Putamen (tissue), 1 donor: Measurements from ENCODE around the gene RBM45.
A peak's percentile ranks its signal among the peaks of the same experiment; 100 is the strongest.
"Not testable (repeated sequence)": the region's sequence is repeated elsewhere in the genome, so short reads cannot be mapped to it uniquely, and the experiment has no call there.

Experiments
- DNase-seq: peaks from one replicate; pipeline ENCODE4 v3.0.0-alpha.2; 2016; ENCODE audit warnings: low spot score

RBM45 gene

DNA sequence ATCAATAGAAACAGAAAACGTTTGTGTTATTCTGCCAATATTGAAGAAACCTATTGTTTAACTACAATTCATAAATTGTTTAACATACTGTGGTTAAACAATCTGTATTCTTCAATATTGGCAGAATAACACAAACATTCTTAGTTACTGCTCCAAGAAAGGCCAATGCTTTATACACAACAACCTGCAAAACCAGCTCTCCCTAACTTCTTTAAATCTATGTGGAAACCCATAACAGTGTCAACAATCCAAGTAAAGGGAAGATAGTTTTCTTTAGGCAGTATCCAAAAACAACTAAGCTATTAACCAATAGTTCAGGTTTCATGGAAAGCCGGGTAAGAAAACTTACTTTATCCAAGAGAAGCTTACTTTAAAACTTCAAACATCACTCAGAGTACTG lies 6.2 kb upstream of the RBM45 start:
- no peak for DNase-seq

DNA sequence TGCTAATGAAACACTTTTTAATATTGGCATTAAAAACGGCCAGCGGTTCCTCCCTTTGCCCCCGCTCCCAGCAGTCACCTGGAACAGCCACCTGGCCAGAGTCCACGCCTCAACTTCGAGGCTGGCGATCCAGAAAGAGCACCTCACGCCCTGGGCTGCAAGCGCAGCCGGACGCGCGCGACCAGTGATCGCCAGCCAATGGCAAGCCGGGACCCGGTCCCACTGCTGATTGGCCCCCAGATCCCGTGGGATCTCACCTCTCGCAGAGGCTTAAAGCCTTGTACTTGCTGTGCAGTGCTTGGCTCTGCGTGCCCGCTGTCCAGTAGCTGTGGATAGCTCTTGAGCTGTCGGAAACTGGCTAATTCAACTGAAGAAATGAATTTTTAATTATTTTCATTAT lies 4.1 kb upstream of the RBM45 start:
- DNase-seq, result no peak

DNA sequence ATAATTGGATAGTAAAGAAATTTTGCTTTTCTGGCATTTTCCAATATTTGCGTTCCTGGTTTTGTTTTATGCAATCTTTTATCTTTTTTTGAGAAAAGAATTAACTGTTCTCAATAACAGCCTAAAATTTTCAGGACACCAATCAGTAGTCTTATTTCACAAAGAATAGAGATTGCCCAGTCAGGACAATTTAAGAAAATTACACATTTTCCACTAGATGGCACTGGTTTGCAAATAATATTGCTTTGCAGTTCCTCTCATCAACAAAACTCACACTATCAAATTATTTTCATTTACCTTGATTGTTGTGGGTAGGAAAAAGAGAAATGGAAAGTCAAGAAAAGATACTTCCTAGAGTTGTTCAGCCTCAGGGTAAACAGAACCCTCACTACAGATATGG lies 2.4 kb upstream of the RBM45 start:
- DNase-seq, result peak; percentile 28

DNA sequence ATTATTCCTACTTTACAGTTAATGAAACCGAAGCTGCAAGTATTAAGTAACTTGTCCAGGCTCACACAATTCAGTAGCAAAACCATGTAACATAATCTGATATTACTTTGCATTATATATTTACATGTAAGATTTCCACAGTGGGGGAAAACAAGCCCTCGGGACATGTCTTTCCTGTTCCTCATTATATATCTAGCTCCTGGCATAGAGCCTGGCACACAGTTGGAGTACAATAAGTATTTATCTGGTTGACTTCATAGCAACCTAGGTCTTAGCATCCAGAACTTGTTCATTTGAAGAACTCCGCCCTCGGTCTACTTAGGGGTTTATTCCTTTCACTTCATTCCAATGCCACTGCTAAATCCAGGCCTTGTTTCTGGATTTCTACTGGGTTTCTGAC lies 1.6 kb upstream of the RBM45 start:
- DNase-seq, result no peak

DNA sequence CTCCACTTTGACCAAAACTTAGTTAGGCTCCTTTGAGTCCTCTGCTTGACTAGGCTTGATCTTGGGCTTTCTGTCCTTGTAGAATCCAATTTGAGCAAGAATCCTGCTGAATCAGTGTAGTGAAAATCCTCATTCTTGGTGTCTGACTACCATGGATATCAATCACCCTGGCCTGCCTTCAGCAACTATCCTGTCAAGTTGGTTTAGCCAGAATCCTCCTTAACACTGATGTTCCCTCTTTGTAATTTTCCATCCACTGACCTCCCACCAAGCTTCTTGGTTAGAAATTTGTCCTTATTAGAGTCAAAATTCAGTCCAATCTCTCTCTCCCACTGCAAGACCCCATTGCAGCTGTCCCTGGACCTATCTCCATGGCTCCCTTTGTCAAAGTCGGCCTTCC lies 494 bp upstream of the RBM45 start:
- DNase-seq, result no peak

DNA sequence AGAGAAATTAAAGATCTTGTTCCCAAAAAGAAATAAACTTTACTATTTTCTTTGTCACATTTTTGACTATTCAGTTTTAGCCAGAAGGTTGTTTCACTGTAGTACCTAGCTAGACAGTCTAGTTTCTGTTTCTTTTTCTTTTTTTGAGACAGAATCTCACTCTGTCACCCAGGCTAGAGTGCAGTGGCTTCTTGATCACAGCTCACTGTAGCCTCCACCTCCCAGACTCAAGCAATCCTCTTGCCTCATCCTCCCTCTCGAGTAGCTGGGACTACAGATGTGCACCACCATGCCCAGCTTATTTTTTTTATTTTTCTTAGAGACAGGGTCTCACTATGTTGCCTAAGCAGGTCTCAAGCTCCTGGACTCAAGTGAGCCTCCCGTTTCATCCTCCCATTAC lies 2.2 kb downstream of the RBM45 start:
- no peak for DNase-seq

DNA sequence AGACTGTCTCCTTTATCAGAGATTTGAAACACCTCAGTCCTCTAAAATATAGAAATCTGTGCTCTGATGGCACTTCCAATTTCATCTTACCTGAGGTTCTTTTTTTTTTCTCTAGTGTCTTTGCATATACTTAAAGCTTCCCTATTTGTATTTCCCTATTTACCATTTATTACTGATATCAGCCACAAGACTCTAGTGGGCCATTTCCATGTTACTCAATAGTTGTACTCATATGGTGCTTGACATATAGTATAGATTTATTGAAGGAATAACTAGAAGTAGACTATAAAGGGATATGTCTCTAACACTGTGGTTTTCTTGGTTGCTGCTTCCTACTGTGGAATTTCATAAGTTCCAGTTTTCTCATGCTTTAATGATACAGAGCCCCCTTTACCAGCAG lies 3.0 kb downstream of the RBM45 start:
- no peak for DNase-seq

DNA sequence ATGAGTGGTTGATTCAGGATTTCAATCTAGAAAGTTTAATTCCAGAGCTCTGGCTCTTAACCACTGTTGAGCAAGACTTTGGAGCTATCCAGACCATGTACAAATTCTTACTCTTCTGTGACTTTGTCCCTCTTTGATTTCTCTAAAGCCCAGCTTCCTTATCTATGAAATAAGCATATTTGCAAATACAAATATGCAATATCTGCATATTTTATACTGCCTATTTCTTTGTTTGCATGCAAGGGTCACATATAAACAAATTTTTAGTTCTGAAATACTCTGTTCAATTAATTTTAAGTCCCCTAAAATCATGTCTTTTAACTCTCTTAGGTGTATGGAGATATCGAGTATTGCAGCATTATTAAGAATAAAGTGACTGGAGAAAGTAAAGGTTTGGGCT lies 5.5 kb downstream of the RBM45 start:
- DNase-seq, result no peak

DNA sequence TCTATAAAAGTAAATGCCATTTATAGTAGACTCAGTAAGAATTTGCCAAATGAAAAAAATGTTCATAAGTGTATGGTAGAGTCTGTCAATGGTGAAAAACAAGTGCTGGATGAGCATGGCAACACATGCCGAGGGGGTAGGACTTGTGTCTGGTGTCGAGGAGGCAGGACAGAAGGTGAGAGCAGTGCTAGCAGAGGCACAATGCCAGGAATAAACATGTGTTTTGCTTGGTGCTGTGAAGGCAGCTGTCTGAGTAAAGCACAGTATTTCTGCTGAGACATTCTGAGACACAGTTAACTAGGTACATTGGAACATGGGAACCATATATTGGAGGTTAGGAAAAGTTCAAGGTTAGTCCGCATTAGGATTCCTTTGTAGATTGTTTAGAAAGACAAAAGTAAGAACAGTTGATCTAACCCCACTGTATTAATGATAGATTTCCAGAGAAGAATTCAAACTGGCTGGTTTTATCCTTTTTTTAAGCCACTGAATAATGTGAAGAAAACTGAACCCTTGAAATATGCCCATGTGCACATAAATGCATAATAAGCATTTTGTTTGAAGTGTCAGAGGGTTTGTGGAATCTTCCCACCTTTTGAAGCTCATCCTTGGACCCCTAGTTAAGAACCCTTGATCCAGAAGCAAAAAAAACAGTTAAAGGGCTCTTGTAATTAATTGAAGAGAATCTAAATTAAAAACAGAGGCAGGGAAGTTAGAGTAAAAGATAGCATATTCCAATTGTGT lies 7.1 kb downstream of the RBM45 start:
- DNase-seq, result no peak

DNA sequence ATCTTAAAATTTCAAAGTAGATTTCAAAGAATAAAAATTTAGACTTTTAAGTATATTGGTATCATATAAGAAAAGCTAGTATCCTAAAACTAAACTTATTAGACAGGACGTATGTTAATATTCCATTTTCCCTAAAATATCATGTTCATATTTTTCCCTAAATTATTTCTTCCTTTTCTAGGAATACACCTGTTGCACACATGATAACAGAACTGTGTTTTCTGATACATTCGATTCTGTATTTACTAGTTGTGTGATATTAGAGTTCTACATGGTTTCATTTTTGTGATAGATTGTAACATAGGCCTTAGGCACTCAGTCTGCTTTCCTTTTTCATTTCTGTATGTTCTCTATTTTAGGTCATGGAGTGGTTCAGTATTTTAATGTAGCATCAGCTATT lies 10.9 kb downstream of the RBM45 start:
- DNase-seq, result no peak

DNA sequence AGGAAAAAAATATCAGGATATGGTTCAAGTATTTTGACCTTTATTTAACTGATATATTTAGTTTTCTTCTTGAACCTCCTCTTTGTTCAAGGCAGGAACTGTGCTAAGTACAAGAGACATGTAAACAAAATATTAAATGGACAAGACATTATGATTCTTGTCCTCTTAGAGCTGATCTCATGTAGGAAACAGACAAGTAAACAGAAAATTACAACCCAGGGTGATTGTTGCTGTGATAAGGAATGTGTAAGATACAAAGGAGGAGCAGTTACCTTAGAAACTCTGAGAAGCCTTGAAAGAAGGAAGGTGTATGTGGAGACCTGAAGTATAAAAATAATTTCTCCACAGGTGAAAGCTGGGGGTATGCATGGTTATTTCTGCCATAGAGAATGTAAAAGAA lies 12.9 kb downstream of the RBM45 start:
- no peak for DNase-seq

DNA sequence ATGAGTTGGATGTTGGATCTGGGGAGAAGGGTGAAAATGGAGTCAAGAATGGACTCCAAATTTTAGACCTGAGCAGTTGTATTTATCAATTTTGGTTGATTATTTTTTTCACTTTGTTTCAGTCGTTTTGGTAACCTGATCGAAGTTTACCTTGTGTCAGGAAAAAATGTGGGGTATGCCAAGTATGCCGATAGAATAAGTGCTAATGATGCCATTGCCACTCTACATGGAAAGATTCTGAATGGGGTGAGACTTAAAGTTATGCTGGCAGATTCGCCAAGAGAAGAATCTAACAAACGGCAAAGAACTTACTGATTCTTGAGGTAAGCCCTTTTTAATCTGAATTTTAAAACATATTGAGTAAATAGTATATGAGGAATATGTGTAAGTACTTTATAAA lies 13.6 kb downstream of the RBM45 start:
- no peak for DNase-seq

DNA sequence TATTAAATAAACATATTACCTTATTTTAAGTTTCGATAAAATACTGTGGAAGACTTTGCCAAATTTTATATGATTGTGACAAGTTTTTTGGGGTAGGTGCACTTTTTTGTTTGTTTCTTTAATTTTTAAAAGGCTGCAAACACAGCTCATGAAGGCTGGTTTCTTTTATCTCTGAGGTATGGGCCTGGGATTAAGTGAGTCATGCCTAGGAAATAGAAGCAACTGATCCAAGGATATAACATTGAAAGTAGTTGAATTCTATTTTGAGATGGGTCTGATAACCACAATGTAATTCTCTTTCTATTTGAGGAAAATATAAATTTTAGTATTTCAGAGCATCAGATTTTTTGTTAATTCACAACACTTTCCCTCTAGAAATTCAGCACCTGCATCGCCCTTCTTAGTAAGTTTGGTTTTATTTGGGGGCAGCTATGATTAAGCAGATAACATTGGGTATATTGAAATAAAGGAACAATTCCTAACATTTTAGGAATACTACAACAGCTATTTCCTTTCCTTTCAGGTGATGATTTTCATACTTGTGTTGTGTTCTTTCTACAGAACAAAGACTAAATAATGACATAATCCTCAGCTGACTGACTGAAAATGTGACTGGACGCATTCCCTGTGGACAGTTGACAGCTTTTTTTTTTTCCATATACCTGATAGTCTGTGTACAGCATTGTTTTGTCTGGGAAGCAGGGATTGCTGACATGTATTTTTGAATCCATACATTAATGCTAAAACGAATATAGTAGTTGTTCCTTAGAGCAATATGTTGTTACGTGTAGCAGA lies 16.8 kb downstream of the RBM45 start:
- DNase-seq, result no peak

DNA sequence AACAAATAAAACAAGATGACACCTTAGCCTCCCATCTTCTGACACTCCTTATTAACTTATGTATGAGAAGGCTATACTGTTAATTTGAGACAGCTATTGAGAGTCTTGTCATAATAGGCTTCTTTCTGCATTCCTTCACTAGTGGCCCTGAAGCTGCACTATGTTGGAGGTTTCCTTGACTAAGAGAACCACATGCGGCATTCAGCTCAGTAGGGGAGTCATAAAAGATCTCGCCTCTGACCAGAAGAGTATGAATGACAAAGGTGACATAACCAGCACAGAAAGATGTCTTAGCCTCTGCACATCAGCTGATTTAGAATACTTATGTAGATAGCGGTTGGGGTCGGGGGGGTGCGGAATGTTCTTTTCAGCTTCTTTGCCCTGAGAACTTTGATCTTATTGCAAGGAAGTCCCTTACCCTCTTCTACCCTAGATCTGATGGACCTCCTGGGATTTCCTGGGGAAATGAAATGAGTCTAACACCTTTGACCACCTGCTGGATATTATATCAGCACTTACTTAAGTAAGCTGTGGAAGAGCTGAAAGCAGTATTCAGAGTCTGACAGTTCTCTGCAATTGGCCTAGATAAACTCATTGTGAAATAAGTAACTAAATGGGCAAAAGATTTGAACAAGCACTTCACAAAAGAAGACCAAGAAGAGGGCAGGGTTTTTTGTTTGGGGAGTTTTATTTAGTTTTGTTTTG lies 24.2 kb downstream of the RBM45 start:
- no peak for DNase-seq

DNA sequence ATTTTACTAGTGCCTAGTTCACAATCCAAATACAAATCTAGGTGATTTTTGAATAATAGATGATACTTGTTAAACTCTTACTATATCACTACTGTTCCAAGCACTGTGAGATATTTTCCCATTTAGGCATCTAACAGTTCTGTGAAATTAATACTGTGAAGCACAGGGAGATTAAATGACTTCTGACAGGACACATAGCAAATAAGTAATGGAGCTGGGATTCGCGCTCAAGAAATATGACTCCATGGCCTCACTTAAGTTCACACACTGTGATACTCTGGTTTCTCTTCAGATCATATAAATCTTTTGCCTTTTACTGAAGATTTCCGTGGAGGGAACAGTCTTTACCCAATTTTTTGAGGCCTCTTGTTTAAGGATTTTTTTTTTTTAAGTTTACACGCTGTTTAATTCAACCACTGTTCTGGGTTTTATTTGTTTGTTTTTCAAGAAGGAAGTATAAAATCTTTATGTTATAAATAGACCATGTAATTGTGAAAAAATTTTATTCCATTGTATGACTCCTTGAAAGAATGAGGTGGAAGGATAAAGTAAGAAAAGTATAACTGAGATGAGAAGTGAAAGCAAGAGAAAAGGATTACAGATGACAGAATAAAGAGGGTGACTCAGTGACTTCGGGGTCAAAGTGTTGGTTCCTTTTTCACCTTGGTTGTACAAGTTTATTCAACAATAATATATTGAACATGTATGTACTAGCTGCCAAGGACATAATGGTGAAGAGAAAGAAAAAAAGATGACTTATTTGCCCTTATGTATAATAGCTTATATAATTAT lies 30.2 kb downstream of the RBM45 start:
- no peak for DNase-seq

DNA sequence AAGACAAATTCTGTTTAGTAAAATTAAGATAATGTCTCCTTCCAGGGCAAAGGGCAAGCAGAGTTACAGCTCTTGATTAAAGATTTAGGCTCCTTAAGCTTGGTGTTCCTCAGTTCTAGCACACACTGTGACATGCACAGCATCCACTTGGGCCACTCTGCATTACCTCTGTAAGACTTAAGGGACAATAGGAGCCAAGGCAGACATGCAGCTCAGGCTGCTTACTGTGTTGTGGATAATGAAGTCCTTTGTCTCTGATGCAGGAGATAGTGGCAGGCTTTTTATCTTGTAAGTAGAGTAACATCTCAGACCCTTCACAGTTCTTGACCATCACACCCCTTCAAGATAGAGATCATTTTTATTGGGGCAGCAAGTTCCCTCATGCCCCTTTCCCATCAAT lies 31.2 kb downstream of the RBM45 start:
- no peak for DNase-seq

DNA sequence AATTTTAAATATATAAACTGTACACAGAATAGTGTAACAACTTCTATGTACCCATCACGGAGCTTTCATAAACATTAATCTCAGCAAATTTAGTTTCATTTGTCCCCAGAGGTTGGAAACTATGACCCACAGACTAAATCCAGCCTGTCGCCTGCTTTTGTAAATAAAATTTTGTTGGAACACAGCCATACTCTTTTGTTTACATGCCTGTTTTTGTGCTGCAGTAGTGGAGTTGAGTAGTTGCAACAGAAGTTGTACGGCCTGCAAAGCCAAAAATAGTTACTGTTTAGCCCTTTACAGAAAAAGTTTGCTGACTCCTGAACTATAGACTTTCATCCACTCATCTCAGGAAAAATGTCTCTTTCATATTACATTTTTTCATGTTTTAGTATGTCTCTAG lies 39.8 kb downstream of the RBM45 start:
- DNase-seq, result no peak

DNA sequence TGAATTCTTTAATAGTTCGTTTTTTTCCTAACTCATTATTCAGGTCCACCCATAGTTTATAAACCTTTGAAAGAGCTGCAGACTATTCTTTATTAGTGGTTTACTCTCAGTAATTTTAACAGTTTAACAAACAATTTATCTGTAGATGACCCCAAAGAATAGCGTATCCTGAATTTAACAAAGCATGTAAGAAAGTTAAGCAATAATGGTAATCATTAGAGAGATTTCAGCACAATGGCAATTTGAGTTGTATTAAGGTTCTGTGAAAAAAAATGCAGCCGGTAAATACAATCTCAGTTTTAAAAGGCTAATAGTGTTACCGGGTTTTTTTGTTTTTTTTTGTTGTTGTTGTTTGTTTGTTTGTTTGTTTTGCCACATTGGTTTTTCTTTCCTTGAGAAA lies 40.3 kb downstream of the RBM45 start:
- DNase-seq, result no peak

DNA sequence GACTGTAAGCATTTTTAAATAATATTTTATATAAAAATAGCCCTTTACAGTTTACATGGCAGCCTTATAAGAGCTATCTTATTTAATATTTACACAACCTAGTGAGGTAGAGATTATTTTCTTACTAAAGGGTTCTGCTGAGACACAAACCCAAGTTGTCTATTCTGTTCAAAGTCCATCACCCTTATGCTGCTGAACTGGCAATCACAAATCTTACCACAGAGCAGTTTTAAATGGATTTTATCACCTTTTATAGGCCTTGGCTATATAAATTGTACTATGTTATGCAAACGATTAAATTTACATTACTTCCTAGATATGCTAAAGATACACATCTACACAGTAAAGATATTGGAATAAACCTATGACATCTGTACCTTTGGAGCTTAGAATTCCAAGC lies 40.7 kb downstream of the RBM45 start:
- no peak for DNase-seq

DNA sequence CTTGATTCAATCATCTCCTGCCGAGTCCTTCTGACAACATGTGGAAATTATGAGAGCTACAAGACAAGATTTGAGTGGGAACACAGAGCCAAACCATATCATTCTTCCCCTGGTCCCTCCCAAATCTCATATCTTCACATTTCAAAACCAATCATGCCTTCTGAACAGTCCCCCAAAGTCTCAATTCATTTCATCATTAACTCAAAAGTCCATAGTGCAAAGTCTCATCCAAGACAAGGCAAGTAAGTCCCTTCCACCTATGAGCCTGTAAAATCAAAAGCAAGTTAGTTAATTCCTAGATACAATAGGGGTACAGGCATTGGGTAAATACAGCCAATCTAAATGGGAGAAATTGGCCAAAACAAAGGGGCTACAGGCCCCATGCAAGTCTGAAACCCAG lies 41.6 kb downstream of the RBM45 start:
- not testable (repeated sequence) for DNase-seq

DNA sequence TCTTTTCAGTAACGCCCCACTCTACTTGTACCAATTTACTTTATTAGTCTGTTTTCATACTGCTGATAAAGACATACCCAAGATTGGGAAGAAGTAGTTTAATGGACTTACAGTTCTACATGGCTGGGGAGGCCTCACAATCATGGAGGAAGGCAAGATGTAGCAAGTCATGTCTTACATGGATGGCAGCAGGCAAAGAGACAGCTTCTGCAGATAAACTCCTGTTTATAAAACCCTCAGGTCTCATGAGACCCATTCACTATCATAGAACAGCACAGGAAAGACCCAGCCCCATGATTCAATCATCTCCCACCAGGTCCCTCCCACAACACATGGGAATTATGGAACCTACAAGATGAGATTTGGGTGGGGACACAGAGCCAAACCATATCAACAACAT lies 43.3 kb downstream of the RBM45 start:
- DNase-seq, result no peak

DNA sequence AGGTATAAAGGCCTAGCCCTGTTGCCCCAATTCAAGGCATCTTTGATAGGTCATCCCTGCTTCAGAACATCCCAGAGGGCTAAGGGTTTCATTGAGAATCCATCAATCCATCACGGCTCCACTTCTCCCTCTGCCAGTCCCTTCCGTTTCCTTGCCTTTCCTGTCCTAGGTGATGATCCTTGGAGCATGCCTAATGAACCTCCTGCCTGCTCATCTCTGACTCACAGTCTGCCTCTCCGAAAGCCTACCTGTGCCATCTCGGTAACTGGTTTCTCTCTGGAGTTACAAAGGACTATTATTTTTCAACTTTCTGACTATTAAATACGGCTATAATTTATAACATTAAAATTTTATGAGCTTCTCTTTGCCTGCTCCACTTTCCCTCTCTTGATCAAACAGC lies 45.3 kb downstream of the RBM45 start:
- DNase-seq, result no peak
